HepG2 (cell line): ENCODE measurements around the gene ZKSCAN1. TPM values are rescaled to one million over a fixed set of nuclear protein-coding genes. Genes with fewer than 3 reads are reported as not detected.

Experiments
- CEBPG ChIP-seq: IDR thresholded peaks from 2 replicates; pipeline ENCODE4 v1.6.1; 2016
- FOXA3 ChIP-seq: IDR thresholded peaks from 2 replicates; pipeline ENCODE4 v1.6.1; 2016; ENCODE audit warnings: missing genetic modification reagents, missing compliant biosample characterization
- FOXK2 ChIP-seq: fragments of 450-650 bp; IDR thresholded peaks from 2 replicates; pipeline ENCODE4 v1.6.1; 2016
- MZF1 ChIP-seq: sonication (generic); formaldehyde crosslinking; IDR thresholded peaks from 2 replicates; pipeline ENCODE4 v1.8.1; 2023; ENCODE audit warnings: mild to moderate bottlenecking, missing genetic modification reagents, borderline replicate concordance
- NFE2 ChIP-seq: sonication (generic); formaldehyde crosslinking; IDR thresholded peaks from 2 replicates; pipeline ENCODE4 v1.4.0; 2020; ENCODE audit warnings: missing genetic modification reagents
- POLR2G ChIP-seq: fragments of 200-400 bp; formaldehyde crosslinking; IDR thresholded peaks from 2 replicates; pipeline ENCODE4 v1.6.1; 2018; ENCODE audit warnings: mild to moderate bottlenecking, low read depth, low read length, moderate library complexity
- RBFOX2 ChIP-seq: fragments of 200-400 bp; formaldehyde crosslinking; IDR thresholded peaks from 2 replicates; pipeline ENCODE4 v1.6.1; 2017; ENCODE audit warnings: low read depth, mild to moderate bottlenecking, low read length
- SNAPC4 ChIP-seq: sonication (generic); formaldehyde crosslinking; IDR thresholded peaks from 2 replicates; pipeline ENCODE4 v1.4.0; 2020; ENCODE audit warnings: mild to moderate bottlenecking, missing genetic modification reagents
- SSRP1 ChIP-seq: IDR thresholded peaks from 2 replicates; pipeline ENCODE4 v1.6.1; 2016; ENCODE audit warnings: control low read depth
- TAF15 ChIP-seq: fragments of 200-400 bp; formaldehyde crosslinking; IDR thresholded peaks from one replicate; pipeline ENCODE4 v1.6.1; 2018; ENCODE audit warnings: mild to moderate bottlenecking, low read depth, low read length; ENCODE audit not compliant: poor library complexity, severe bottlenecking
- ZNF350 ChIP-seq: sonication (generic); formaldehyde crosslinking; IDR thresholded peaks from 2 replicates; pipeline ENCODE4 v1.4.0; 2020; ENCODE audit warnings: mild to moderate bottlenecking, low read depth, missing genetic modification reagents, borderline replicate concordance
- ZNF549 ChIP-seq: sonication (generic); formaldehyde crosslinking; IDR thresholded peaks from 2 replicates; pipeline ENCODE4 v1.5.0; 2020; ENCODE audit warnings: missing genetic modification reagents
- ZNF616 ChIP-seq: sonication (generic); formaldehyde crosslinking; IDR thresholded peaks from 2 replicates; pipeline ENCODE4 v1.5.0; 2020; ENCODE audit warnings: low read depth, mild to moderate bottlenecking, missing genetic modification reagents
- ZNF652 ChIP-seq: IDR thresholded peaks from 2 replicates; pipeline ENCODE4 v1.6.1; 2016; ENCODE audit warnings: low read depth, borderline replicate concordance
- ZNF766 ChIP-seq: sonication (generic); formaldehyde crosslinking; IDR thresholded peaks from 2 replicates; pipeline ENCODE4 v1.5.0; 2020; ENCODE audit warnings: missing genetic modification reagents, borderline replicate concordance
- ZNF782 ChIP-seq: sonication (generic); formaldehyde crosslinking; IDR thresholded peaks from 2 replicates; pipeline ENCODE4 v1.4.0; 2020; ENCODE audit warnings: missing genetic modification reagents, mild to moderate bottlenecking, borderline replicate concordance
- polyA plus RNA-seq, 8 experiments: library from polyadenylated mRNA; depleted of rRNA in 3 of 8; stranded (reverse) in 7 of 8; unstranded in 1 of 8; fragments of >200 nt; fragmentation: Illumina TruSeq in 4 of 8; extraction: Trizol in 4 of 8; gene quantifications; 2 replicates each; pipeline versions ENCODE4 v1.2.1 to v1.2.3, GENCODE V29; 2011 to 2016; ENCODE audit warnings: low read depth in 4 of 8, missing spikeins in 1 of 8, mixed read lengths in 1 of 8; ENCODE audit not compliant: insufficient read depth in 1 of 8
- total RNA-seq, 5 experiments: library from RNA; depleted of rRNA; stranded (reverse); fragments of >200 nt; fragmentation: Illumina TruSeq; extraction: Trizol; gene quantifications; 2 replicates each; pipeline ENCODE4 v1.2.3, GENCODE V29; 2016; ENCODE audit warnings: low read depth in 1 of 5
- TF ChIP-seq, protein P1 (sequence below): sonication (generic); formaldehyde crosslinking; IDR thresholded peaks from 2 replicates; pipeline ENCODE4 v1.5.0; 2020; ENCODE audit warnings: missing genetic modification reagents
- TF ChIP-seq, protein P2 (sequence below): sonication (generic); formaldehyde crosslinking; IDR thresholded peaks from 2 replicates; pipeline ENCODE4 v1.4.0; 2020; ENCODE audit warnings: missing genetic modification reagents

ZKSCAN1 gene
- total and polyA plus RNA-seq, 2 of the 13 experiments (the other 11 are each of a cell fraction or from before 2014, with no cell fraction given): 46.4 to 60.6 TPM

DNA sequence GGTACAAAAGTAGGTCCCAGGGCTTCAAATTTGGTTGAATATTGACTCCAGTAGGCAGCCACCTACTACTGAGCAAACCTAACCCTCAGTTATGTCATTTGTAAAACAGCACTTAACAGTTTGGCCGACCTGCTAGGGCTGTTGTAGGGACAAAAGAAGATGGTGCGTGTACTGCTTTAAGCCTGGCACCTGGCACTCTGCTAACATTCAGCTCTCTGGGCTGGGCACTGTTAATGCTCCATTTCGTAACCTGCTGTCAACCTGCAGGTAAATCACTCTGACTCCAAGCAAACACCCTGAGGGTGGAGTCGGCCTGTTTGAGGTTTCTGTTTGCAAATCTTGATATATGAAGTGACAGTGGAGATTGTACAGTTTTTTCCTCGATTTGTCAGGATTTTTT lies 7.2 kb downstream of the ZKSCAN1 start (continued):
- TF ChIP-seq POLR2G (peak; percentile 59; the same call in 1 of the 2 replicates), SSRP1 (CRISPR knock-in tag) (no peak), SNAPC4 (CRISPR knock-in tag) (no peak), FOXK2 (no peak), ZNF616 (CRISPR knock-in tag) (no peak), CEBPG (peak; percentile 54), ZNF549 (CRISPR knock-in tag) (no peak), TAF15 (no peak), RBFOX2 (0 out of 2 replicates have a peak, but pooled peaks have one; percentile 25), ZNF350 (CRISPR knock-in tag) (no peak), ZNF652 (CRISPR knock-in tag) (0 out of 2 replicates have a peak, but pooled peaks have one; percentile 21), ZNF782 (CRISPR knock-in tag) (no peak), MZF1 (CRISPR knock-in tag) (no peak), ZNF766 (CRISPR knock-in tag) (no peak), NFE2 (CRISPR knock-in tag) (no peak), FOXA3 (CRISPR knock-in tag) (0 out of 2 replicates have a peak, but pooled peaks have one; percentile 5)
- TF ChIP-seq, protein P1, sequence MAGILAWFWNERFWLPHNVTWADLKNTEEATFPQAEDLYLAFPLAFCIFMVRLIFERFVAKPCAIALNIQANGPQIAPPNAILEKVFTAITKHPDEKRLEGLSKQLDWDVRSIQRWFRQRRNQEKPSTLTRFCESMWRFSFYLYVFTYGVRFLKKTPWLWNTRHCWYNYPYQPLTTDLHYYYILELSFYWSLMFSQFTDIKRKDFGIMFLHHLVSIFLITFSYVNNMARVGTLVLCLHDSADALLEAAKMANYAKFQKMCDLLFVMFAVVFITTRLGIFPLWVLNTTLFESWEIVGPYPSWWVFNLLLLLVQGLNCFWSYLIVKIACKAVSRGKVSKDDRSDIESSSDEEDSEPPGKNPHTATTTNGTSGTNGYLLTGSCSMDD (CRISPR knock-in tag): no peak
- TF ChIP-seq, protein P2, sequence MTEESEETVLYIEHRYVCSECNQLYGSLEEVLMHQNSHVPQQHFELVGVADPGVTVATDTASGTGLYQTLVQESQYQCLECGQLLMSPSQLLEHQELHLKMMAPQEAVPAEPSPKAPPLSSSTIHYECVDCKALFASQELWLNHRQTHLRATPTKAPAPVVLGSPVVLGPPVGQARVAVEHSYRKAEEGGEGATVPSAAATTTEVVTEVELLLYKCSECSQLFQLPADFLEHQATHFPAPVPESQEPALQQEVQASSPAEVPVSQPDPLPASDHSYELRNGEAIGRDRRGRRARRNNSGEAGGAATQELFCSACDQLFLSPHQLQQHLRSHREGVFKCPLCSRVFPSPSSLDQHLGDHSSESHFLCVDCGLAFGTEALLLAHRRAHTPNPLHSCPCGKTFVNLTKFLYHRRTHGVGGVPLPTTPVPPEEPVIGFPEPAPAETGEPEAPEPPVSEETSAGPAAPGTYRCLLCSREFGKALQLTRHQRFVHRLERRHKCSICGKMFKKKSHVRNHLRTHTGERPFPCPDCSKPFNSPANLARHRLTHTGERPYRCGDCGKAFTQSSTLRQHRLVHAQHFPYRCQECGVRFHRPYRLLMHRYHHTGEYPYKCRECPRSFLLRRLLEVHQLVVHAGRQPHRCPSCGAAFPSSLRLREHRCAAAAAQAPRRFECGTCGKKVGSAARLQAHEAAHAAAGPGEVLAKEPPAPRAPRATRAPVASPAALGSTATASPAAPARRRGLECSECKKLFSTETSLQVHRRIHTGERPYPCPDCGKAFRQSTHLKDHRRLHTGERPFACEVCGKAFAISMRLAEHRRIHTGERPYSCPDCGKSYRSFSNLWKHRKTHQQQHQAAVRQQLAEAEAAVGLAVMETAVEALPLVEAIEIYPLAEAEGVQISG (CRISPR knock-in tag): 0 out of 2 replicates have a peak, but pooled peaks have one; percentile 13
